H1 (cell line): ENCODE data around the gene IDI2. TPM values are rescaled to one million over a fixed set of nuclear protein-coding genes. Genes with fewer than 3 reads are reported as not detected.

ENCODE experiments used
- CTCF ChIA-PET: fragments of 300-600 bp; sonication (Branson Sonifier 250); formaldehyde crosslinking; loops from one replicate; lab custom pipeline; 2021; ENCODE audit not compliant: partially characterized antibody; lab: Charles Lee
- POLR2A ChIA-PET: fragments of 300-600 bp; sonication (Branson Sonifier 250); formaldehyde crosslinking; loops from one replicate; lab custom pipeline; 2021; ENCODE audit warnings: inconsistent platforms; ENCODE audit not compliant: partially characterized antibody; lab: Charles Lee
- DNase-seq, 2 experiments: peaks; one replicate each; pipeline versions ENCODE4 v3.0.0 to v3.0.0-alpha.2; 2010 to 2022; ENCODE audit warnings: low spot score in 2 of 2, low read depth in 1 of 2, mixed read lengths in 1 of 2
- FAIRE-seq: peaks from 2 replicates; lab custom pipeline; 2011; peaks lifted over from hg19 to GRCh38; lab: Jason Lieb, UNC
- H2AFZ ChIP-seq: 2 replicates; pipeline ENCODE4 v1.8.1; 2012; ENCODE audit warnings: low read length, inconsistent platforms
- H2AK5ac ChIP-seq: 2 replicates; pipeline ENCODE4 v1.6.1; 2013; ENCODE audit warnings: low read depth, low read length
- H2BK120ac ChIP-seq: replicated peaks from 2 replicates; pipeline ENCODE3; 2013; ENCODE audit warnings: low read depth, low read length, inconsistent platforms
- H2BK12ac ChIP-seq: 2 replicates; pipeline ENCODE4 v1.6.1; 2013; ENCODE audit warnings: low read depth, low read length
- H2BK15ac ChIP-seq: 2 replicates; pipeline ENCODE4 v1.6.1; 2013; ENCODE audit warnings: low read length
- H2BK20ac ChIP-seq: 2 replicates; pipeline ENCODE4 v1.6.1; 2013; ENCODE audit warnings: low read length
- H2BK5ac ChIP-seq: 2 replicates; pipeline ENCODE4 v1.6.1; 2013; ENCODE audit warnings: low read depth, low read length
- H3K14ac ChIP-seq: 2 replicates; pipeline ENCODE4 v1.6.1; 2013; ENCODE audit warnings: inconsistent platforms; ENCODE audit not compliant: insufficient read length
- H3K18ac ChIP-seq: 2 replicates; pipeline ENCODE4 v1.6.1; 2013; ENCODE audit warnings: low read length; ENCODE audit errors: extremely low read depth
- H3K23ac ChIP-seq: 2 replicates; pipeline ENCODE4 v1.6.1; 2013; ENCODE audit warnings: inconsistent platforms; ENCODE audit not compliant: insufficient read length
- H3K23me2 ChIP-seq: 2 replicates; pipeline ENCODE4 v1.6.1; 2013; ENCODE audit warnings: low read depth, low read length
- H3K27ac ChIP-seq: 2 replicates; pipeline ENCODE4 v1.6.1; 2011; ENCODE audit warnings: low read depth, low read length, inconsistent platforms
- H3K27me3 ChIP-seq, 4 experiments: replicated peaks in 1 of 4; 1 replicate in 1 of 4; 2 replicates in 3 of 4; pipeline versions ENCODE4 v1.6.1 to v1.8.1; 2011 to 2013; ENCODE audit warnings: low read length in 3 of 4, mild to moderate bottlenecking in 3 of 4, inconsistent platforms in 2 of 4, mixed read lengths in 2 of 4, moderate library complexity in 1 of 4; ENCODE audit not compliant: control insufficient read depth in 3 of 4, insufficient read depth in 3 of 4; ENCODE audit errors: extremely low read depth in 1 of 4
- H3K36me3 ChIP-seq, 4 experiments: 2 replicates each; pipeline versions ENCODE4 v1.6.1 to v1.8.1; 2011 to 2013; ENCODE audit warnings: mild to moderate bottlenecking in 4 of 4, low read length in 3 of 4, moderate library complexity in 2 of 4, control low read depth in 1 of 4, inconsistent platforms in 1 of 4; ENCODE audit not compliant: insufficient read depth in 4 of 4, control insufficient read depth in 2 of 4
- H3K4ac ChIP-seq: replicated peaks from 2 replicates; pipeline ENCODE3; 2013; ENCODE audit warnings: low read length, low read depth, mixed read lengths, inconsistent platforms; ENCODE audit not compliant: insufficient read length
- H3K4me1 ChIP-seq, 4 experiments: replicated peaks in 1 of 4; 1 replicate in 1 of 4; 2 replicates in 3 of 4; pipeline versions ENCODE4 v1.6.1 to v1.8.1; 2011 to 2013; ENCODE audit warnings: low read length in 3 of 4, inconsistent platforms in 2 of 4, mixed read lengths in 1 of 4; ENCODE audit not compliant: insufficient read depth in 4 of 4, control insufficient read depth in 3 of 4
- H3K4me2 ChIP-seq, 2 experiments: 2 replicates each; pipeline versions ENCODE4 v1.6.1 to v1.8.1; 2011 to 2013; ENCODE audit warnings: low read depth in 2 of 2, low read length in 2 of 2, control low read depth in 1 of 2, inconsistent platforms in 1 of 2, mild to moderate bottlenecking in 1 of 2; ENCODE audit not compliant: insufficient read depth in 1 of 2
- H3K4me3 ChIP-seq, 4 experiments: fragments of 200-600, 300-600 bp in 1 of 4; sonication (generic), shearing (Covaris generic), sonication (Bioruptor Twin) in 1 of 4; 2 replicates each; pipeline versions ENCODE4 v1.5.1 to v1.8.1; 2011 to 2016; ENCODE audit warnings: low read length in 4 of 4, low read depth in 3 of 4, control low read depth in 2 of 4, inconsistent platforms in 2 of 4, mild to moderate bottlenecking in 2 of 4, mixed read lengths in 1 of 4, moderate library complexity in 1 of 4; ENCODE audit not compliant: insufficient read depth in 2 of 4; ENCODE audit errors: extremely low read depth in 1 of 4
- H3K56ac ChIP-seq: replicated peaks from 2 replicates; pipeline ENCODE3; 2013; ENCODE audit warnings: low read depth, mild to moderate bottlenecking, mixed read lengths, low read length, inconsistent platforms; ENCODE audit not compliant: insufficient read length
- H3K79me1 ChIP-seq: 2 replicates; pipeline ENCODE4 v1.6.1; 2013; ENCODE audit warnings: low read depth, low read length, control low read depth
- H3K79me2 ChIP-seq, 2 experiments: 2 replicates each; pipeline versions ENCODE4 v1.6.1 to v1.8.1; 2012 to 2013; ENCODE audit warnings: low read length in 2 of 2, mild to moderate bottlenecking in 2 of 2, inconsistent platforms in 1 of 2; ENCODE audit not compliant: insufficient read depth in 2 of 2, control insufficient read depth in 1 of 2
- H3K9ac ChIP-seq, 4 experiments: replicated peaks in 1 of 4; 1 replicate in 1 of 4; 2 replicates in 3 of 4; pipeline versions ENCODE4 v1.6.1 to v1.8.1; 2011 to 2013; ENCODE audit warnings: low read depth in 3 of 4, low read length in 3 of 4, control low read depth in 2 of 4, mild to moderate bottlenecking in 2 of 4, moderate library complexity in 2 of 4, inconsistent platforms in 1 of 4; ENCODE audit errors: extremely low read depth in 1 of 4
- H3K9me3 ChIP-seq, 2 experiments: 2 replicates each; pipeline versions ENCODE4 v1.6.1 to v1.8.1; 2012 to 2013; ENCODE audit warnings: mild to moderate bottlenecking in 2 of 2, moderate library complexity in 2 of 2, control low read depth in 1 of 2, inconsistent platforms in 1 of 2, low read depth in 1 of 2, low read length in 1 of 2, mixed read lengths in 1 of 2; ENCODE audit not compliant: insufficient read depth in 2 of 2
- H4K20me1 ChIP-seq, 2 experiments: replicated peaks in 1 of 2; 2 replicates each; pipeline versions ENCODE3 to v1.8.1; 2011 to 2013; ENCODE audit warnings: inconsistent platforms in 2 of 2, low read length in 2 of 2, mild to moderate bottlenecking in 1 of 2; ENCODE audit not compliant: insufficient read depth in 2 of 2, control insufficient read depth in 1 of 2
- H4K5ac ChIP-seq: 2 replicates; pipeline ENCODE4 v1.6.1; 2013; ENCODE audit warnings: low read length, low read depth, mixed read lengths, inconsistent platforms; ENCODE audit not compliant: insufficient read length
- H4K8ac ChIP-seq: 2 replicates; pipeline ENCODE4 v1.8.0; 2013; ENCODE audit warnings: mild to moderate bottlenecking, moderate library complexity, low read length, inconsistent platforms; ENCODE audit not compliant: insufficient read depth; ENCODE audit errors: extremely low read depth
- H4K91ac ChIP-seq: replicated peaks from 2 replicates; pipeline ENCODE3; 2013; ENCODE audit warnings: low read length, mixed read lengths, inconsistent platforms; ENCODE audit not compliant: insufficient read length
- ASH2L ChIP-seq: fragments of 200-600, 300-600 bp; sonication (generic); IDR thresholded peaks from one replicate; pipeline ENCODE4 v1.7.1; 2017; ENCODE audit warnings: low read length
- BACH1 ChIP-seq: IDR thresholded peaks from 2 replicates; pipeline ENCODE4 v1.6.1; 2012; ENCODE audit warnings: low read length, improper control_type of control experiment
- GTF2F1 ChIP-seq: IDR thresholded peaks from 2 replicates; pipeline ENCODE4 v1.6.1; 2012; ENCODE audit warnings: low read depth, low read length, improper control_type of control experiment, borderline replicate concordance
- POLR2A ChIP-seq, 2 experiments: IDR thresholded peaks; 1 replicate in 1 of 2; 2 replicates in 1 of 2; pipeline ENCODE4 v1.6.1; 2011; ENCODE audit warnings: low read depth in 2 of 2, low read length in 2 of 2, mild to moderate bottlenecking in 2 of 2; ENCODE audit errors: control extremely low read depth in 1 of 2
- POLR2AphosphoS5 ChIP-seq: IDR thresholded peaks from 2 replicates; pipeline ENCODE4 v1.6.1; 2011; ENCODE audit warnings: low read depth, low read length
- RFX5 ChIP-seq: IDR thresholded peaks from 2 replicates; pipeline ENCODE4 v1.6.1; 2011; ENCODE audit warnings: low read depth, low read length, improper control_type of control experiment, borderline replicate concordance
- SP2 ChIP-seq: IDR thresholded peaks from 2 replicates; pipeline ENCODE4 v1.6.1; 2012; ENCODE audit warnings: mild to moderate bottlenecking, low read length, inconsistent platforms
- SUZ12 ChIP-seq: fragments of 200-600 bp; sonication (generic); IDR thresholded peaks from 2 replicates; pipeline ENCODE4 v1.6.1; 2012; ENCODE audit warnings: mild to moderate bottlenecking, inconsistent platforms, low read length, moderate library complexity, mixed read lengths
- TAF7 ChIP-seq: optimal IDR thresholded peaks from 2 replicates; pipeline ENCODE3; 2011; ENCODE audit warnings: low read depth, mild to moderate bottlenecking, inconsistent platforms, low read length, moderate library complexity, borderline replicate concordance
- TBP ChIP-seq: IDR thresholded peaks from 2 replicates; pipeline ENCODE4 v1.6.1; 2011; ENCODE audit warnings: low read depth, low read length, improper control_type of control experiment
- TEAD4 ChIP-seq: IDR thresholded peaks from 2 replicates; pipeline ENCODE4 v1.6.1; 2012; ENCODE audit warnings: low read depth, low read length, inconsistent platforms, mixed read lengths
- YY1 ChIP-seq: IDR thresholded peaks from 2 replicates; pipeline ENCODE4 v1.6.1; 2011; ENCODE audit warnings: low read depth, mild to moderate bottlenecking, low read length
- WGBS, 2 experiments: shearing (Covaris generic) in 1 of 2; methylation state at CpG; one replicate each; pipeline versions ENCODE4 v1.1.6 to v1.1.7; 2013 to 2015; ENCODE audit warnings: low lambda C conversion rate in 2 of 2, mixed read lengths in 2 of 2, inconsistent platforms in 1 of 2, low coverage in 1 of 2, missing lambda C conversion rate in 1 of 2; ENCODE audit not compliant: insufficient replicate concordance in 2 of 2, insufficient coverage in 1 of 2, insufficient read length in 1 of 2; ENCODE audit errors: extremely low coverage in 1 of 2, missing lambda C conversion rate in 1 of 2; 5-methylcytosine and 5-hydroxymethylcytosine counted together
- polyA plus RNA-seq, 7 experiments: library from polyadenylated mRNA; depleted of rRNA in 3 of 7; stranded (reverse) in 5 of 7; unstranded in 2 of 7; fragments of >200 nt in 5 of 7; fragments of 200-250 nt in 2 of 7; gene quantifications; 1 replicate in 5 of 7; 2 replicates in 1 of 7; 4 replicates in 1 of 7; pipeline versions ENCODE4 v1.2.1 to v1.2.3, GENCODE V29; 2011 to 2013; ENCODE audit warnings: missing spikeins in 2 of 7, mixed read lengths in 2 of 7
- total RNA-seq: library from RNA; stranded (reverse); fragmentation: NEBNext Ultra II Directional; extraction: Animal tissue kit (Norgen Biotek cat#: 25700); gene quantifications from 2 replicates; pipeline ENCODE4 v1.2.1, GENCODE V29; 2021
- TF ChIP-seq, protein P1 (sequence below), 3 experiments: IDR thresholded peaks; 1 replicate in 2 of 3; 2 replicates in 1 of 3; pipeline versions ENCODE4 v1.5.1 to v1.6.1; 2011; ENCODE audit warnings: low read length in 3 of 3, mild to moderate bottlenecking in 3 of 3, inconsistent platforms in 2 of 3, low read depth in 1 of 3, moderate library complexity in 1 of 3; ENCODE audit not compliant: insufficient read depth in 1 of 3; ENCODE audit errors: control extremely low read depth in 1 of 3

IDI2 gene
- total and polyA plus RNA-seq, 2 of the 8 experiments (the other 6 are each of a cell fraction or from before 2014, with no cell fraction given) = not detected

DNA sequence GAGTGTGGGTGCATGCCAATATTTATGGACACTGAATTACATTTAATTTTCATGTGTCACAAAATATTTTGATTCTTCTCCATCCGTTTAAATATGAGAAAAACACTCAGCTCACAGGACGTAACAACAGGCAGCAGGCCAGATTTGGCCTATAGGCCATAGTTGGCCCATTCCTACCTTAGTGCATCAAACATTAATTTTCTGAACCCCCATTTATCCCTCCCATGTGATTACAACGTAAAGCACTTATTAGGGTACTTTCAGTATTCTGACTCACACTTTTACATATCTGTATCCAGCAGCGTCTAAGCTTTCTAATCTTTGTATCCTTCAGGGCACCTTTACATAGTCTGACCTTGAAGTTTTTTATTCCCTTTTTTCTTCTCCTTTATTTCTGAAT is 19.3 kb upstream of the IDI2 start:
- H2BK120ac ChIP-seq = no peak overlapping the region
- no peaks in the 10 kb centered on the region for H3K27me3 ChIP-seq
- no peak overlapping the region for H3K56ac ChIP-seq
- no peak overlapping the region for H3K14ac ChIP-seq
- no peak overlapping the region for H2AFZ ChIP-seq
- no peak overlapping the region for H2BK5ac ChIP-seq
- DNase-seq (no peak), FAIRE-seq (no peak)
- no peak overlapping the region for H3K4me3 ChIP-seq
- ChIA-PET CTCF (interaction anchor here (0.7 to 1.0 kb wide), 4 partner anchors 19 to 256 kb away, joined by 3 to 4 read pairs (median 3); partner anchors contain the start of gene IDI2), POLR2A (interaction anchor here (0.9 to 1.6 kb wide), 6 partner anchors 8 to 26 kb away, joined by 3 to 4 read pairs (median 4); partner anchors contain the start of gene WDR37)
- no peak overlapping the region for H2BK20ac ChIP-seq
- no peak overlapping the region for H3K18ac ChIP-seq
- peaks cover 21 to 50% of the 10 kb centered on the region in 2 experiments for H3K79me2 ChIP-seq
- 92% methylated on average over 4 of the region's 4 CpGs; no CpG with 5 or more reads in 1 of the 2 experiments for WGBS, 2 experiments
- H3K23me2 ChIP-seq = no peaks in the 10 kb centered on the region; the same call in 1 of the 2 replicates
- H4K5ac ChIP-seq = no peak overlapping the region
- peaks cover 7 to 30% of the 10 kb centered on the region in 2 experiments for H4K20me1 ChIP-seq
- peaks cover 10% of the 10 kb centered on the region; the same call in 1 of the 2 replicates for H3K79me1 ChIP-seq
- H3K9me3 ChIP-seq = no peaks in the 10 kb centered on the region
- H3K23ac ChIP-seq = no peak overlapping the region
- H3K4me2 ChIP-seq = no peak overlapping the region; a peak in 1 of 4 replicates
- no peak overlapping the region; a peak in 1 of 7 replicates for H3K9ac ChIP-seq
- H3K4me1 ChIP-seq = peaks cover 0 to 5% (median 2%) of the 10 kb centered on the region in 4 experiments; a peak in 3 of 7 replicates
- no peak overlapping the region for H4K8ac ChIP-seq
- H2BK15ac ChIP-seq = no peak overlapping the region
- H3K36me3 ChIP-seq = peaks cover 3 to 49% (median 28%) of the 10 kb centered on the region in 4 experiments; a peak in 7 of 8 replicates
- no peak overlapping the region for H2AK5ac ChIP-seq
- H3K27ac ChIP-seq = no peak overlapping the region
- no peak overlapping the region for H3K4ac ChIP-seq
- no peak overlapping the region for H4K91ac ChIP-seq
- no peak overlapping the region for H2BK12ac ChIP-seq
- no peak for TF ChIP-seq BACH1
- TF ChIP-seq RFX5 = no peak
- TF ChIP-seq POLR2A (IDR thresholded peaks at IDR 0.05; ENCODE audit: control extremely low read depth in 1 of 2, low read depth in 2 of 2, low read length in 2 of 2) = no peak
- no peak for TF ChIP-seq GTF2F1
- no peak for TF ChIP-seq TAF7
- TF ChIP-seq YY1 = no peak
- TF ChIP-seq, protein P1, sequence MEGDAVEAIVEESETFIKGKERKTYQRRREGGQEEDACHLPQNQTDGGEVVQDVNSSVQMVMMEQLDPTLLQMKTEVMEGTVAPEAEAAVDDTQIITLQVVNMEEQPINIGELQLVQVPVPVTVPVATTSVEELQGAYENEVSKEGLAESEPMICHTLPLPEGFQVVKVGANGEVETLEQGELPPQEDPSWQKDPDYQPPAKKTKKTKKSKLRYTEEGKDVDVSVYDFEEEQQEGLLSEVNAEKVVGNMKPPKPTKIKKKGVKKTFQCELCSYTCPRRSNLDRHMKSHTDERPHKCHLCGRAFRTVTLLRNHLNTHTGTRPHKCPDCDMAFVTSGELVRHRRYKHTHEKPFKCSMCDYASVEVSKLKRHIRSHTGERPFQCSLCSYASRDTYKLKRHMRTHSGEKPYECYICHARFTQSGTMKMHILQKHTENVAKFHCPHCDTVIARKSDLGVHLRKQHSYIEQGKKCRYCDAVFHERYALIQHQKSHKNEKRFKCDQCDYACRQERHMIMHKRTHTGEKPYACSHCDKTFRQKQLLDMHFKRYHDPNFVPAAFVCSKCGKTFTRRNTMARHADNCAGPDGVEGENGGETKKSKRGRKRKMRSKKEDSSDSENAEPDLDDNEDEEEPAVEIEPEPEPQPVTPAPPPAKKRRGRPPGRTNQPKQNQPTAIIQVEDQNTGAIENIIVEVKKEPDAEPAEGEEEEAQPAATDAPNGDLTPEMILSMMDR (IDR thresholded peaks at IDR 0.05; ENCODE audit: control extremely low read depth in 1 of 3, insufficient read depth in 1 of 3, low read depth in 1 of 3, low read length in 3 of 3) = no peak
- no peak for TF ChIP-seq SUZ12
- TF ChIP-seq TBP = no peak
- no peak for TF ChIP-seq ASH2L
- no peak for TF ChIP-seq POLR2AphosphoS5
- no peak for TF ChIP-seq SP2
- TF ChIP-seq TEAD4 = no peak
